ENCODE measurements around the gene RNU4-1. TPM values are rescaled to one million over a fixed set of nuclear protein-coding genes. Genes with fewer than 3 reads are reported as not detected.
A peak's percentile ranks its signal among the peaks of the same experiment; 100 is the strongest.
"Not testable (repeated sequence)": the region's sequence is repeated elsewhere in the genome, so short reads cannot be mapped to it uniquely, and the experiment has no call there.

Gene RNU4-1
- polyA plus RNA-seq, 1 donor (not counting 4 experiments of a cell fraction or from before 2014, with no cell fraction given) = under 0.01 TPM

GRCh38 chr12:120335447-120335846 is 42.4 kb upstream of the RNU4-1 start:
- peak; percentile 26 for FAIRE-seq
- H3K9ac ChIP-seq (ENCODE audit: control insufficient read depth, extremely low read depth, insufficient read depth, low read length); H3K4me3 ChIP-seq (ENCODE audit: control insufficient read depth in 2 of 3, extremely low read depth in 1 of 3, insufficient read depth in 2 of 3, low read depth in 1 of 3, low read length in 3 of 3); H3K27me3 ChIP-seq (ENCODE audit: control insufficient read depth, extremely low read depth, insufficient read depth, low read length); H3K9me1 ChIP-seq (ENCODE audit: control insufficient read depth, extremely low read depth, insufficient read depth, low read length); H3K79me2 ChIP-seq (ENCODE audit: control insufficient read depth, insufficient read depth, low read length); H3K27ac ChIP-seq (ENCODE audit: control insufficient read depth, insufficient read depth, low read length); H2AFZ ChIP-seq (ENCODE audit: control insufficient read depth, low read length); H3K4me2 ChIP-seq (ENCODE audit: control insufficient read depth, extremely low read depth, insufficient read depth, low read depth, low read length); H3K9me3 ChIP-seq (ENCODE audit: control insufficient read depth, low read depth, low read length); H3K36me3 ChIP-seq (ENCODE audit: control insufficient read depth in 2 of 2, extremely low read depth in 1 of 2, insufficient read depth in 2 of 2, low read length in 2 of 2); H4K20me1 ChIP-seq (ENCODE audit: control insufficient read depth, extremely low read depth, insufficient read depth, low read length); H3K4me1 ChIP-seq (ENCODE audit: control insufficient read depth, extremely low read depth, insufficient read depth, low read length); dilution Hi-C loops (cut with MboI; ENCODE audit: extremely low pct_ligation_motif_present, low sequenced_read_pairs); DNase-seq (ENCODE audit: low read depth, low spot score): not testable (repeated sequence)
- TF ChIP-seq CTCF (optimal IDR thresholded peaks at IDR 0.05 in 1 of 3, IDR thresholded peaks at IDR 0.05 in 1 of 3, conservative IDR thresholded peaks at IDR 0.05 in 1 of 3; ENCODE audit: extremely low read depth in 1 of 3, insufficient read depth in 2 of 3, low read length in 3 of 3) = peak; percentile 41 to 73 (median 47)

- no peaks in the 10 kb centered on the region for H4K20me1 ChIP-seq (ENCODE audit: control insufficient read depth, extremely low read depth, insufficient read depth, low read length)
- FAIRE-seq = no peak
- DNase-seq (ENCODE audit: low read depth, low spot score) = no peak
- H3K79me2 ChIP-seq (ENCODE audit: control insufficient read depth, insufficient read depth, low read length) = no peaks in the 10 kb centered on the region
- no peak overlapping the region for H2AFZ ChIP-seq (ENCODE audit: control insufficient read depth, low read length)
- dilution Hi-C loops (cut with MboI; ENCODE audit: extremely low pct_ligation_motif_present, low sequenced_read_pairs) = no loop called here
- no peak overlapping the region for H3K4me3 ChIP-seq (ENCODE audit: control insufficient read depth in 2 of 3, extremely low read depth in 1 of 3, insufficient read depth in 2 of 3, low read depth in 1 of 3, low read length in 3 of 3)
- TF ChIP-seq CTCF (optimal IDR thresholded peaks at IDR 0.05 in 1 of 3, IDR thresholded peaks at IDR 0.05 in 1 of 3, conservative IDR thresholded peaks at IDR 0.05 in 1 of 3; ENCODE audit: extremely low read depth in 1 of 3, insufficient read depth in 2 of 3, low read length in 3 of 3) (no peak), EZH2 (IDR thresholded peaks at IDR 0.05; ENCODE audit: low read length) (no peak)
- H3K27ac ChIP-seq (ENCODE audit: control insufficient read depth, insufficient read depth, low read length) = no peak overlapping the region
- H3K9me3 ChIP-seq (ENCODE audit: control insufficient read depth, low read depth, low read length) = no peaks in the 10 kb centered on the region
- peaks cover 9% of the 10 kb centered on the region for H3K27me3 ChIP-seq (ENCODE audit: control insufficient read depth, extremely low read depth, insufficient read depth, low read length)
- no peaks in the 10 kb centered on the region for H3K36me3 ChIP-seq (ENCODE audit: control insufficient read depth in 2 of 2, extremely low read depth in 1 of 2, insufficient read depth in 2 of 2, low read length in 2 of 2)
- no peaks in the 10 kb centered on the region for H3K9me1 ChIP-seq (ENCODE audit: control insufficient read depth, extremely low read depth, insufficient read depth, low read length)
- no peak overlapping the region for H3K4me2 ChIP-seq (ENCODE audit: control insufficient read depth, extremely low read depth, insufficient read depth, low read depth, low read length)
- no peak overlapping the region for H3K9ac ChIP-seq (ENCODE audit: control insufficient read depth, extremely low read depth, insufficient read depth, low read length)
- no peaks in the 10 kb centered on the region for H3K4me1 ChIP-seq (ENCODE audit: control insufficient read depth, extremely low read depth, insufficient read depth, low read length)
Observed at GRCh38 chr12:120332523-120332922, 39.5 kb upstream of the RNU4-1 start.

Measured in keratinocyte (primary cell).